ENCODE data around the gene SAMM50. TPM values are rescaled to one million over a fixed set of nuclear protein-coding genes. Genes with fewer than 3 reads are reported as not detected.

Gene SAMM50
- polyA plus RNA-seq, 3 donors: 17.0 to 70.0 (median 62.5) TPM

GRCh38 chr22:43972931-43973462 lies 17.8 kb downstream of the SAMM50 start:
- Histone ChIP-seq H3K36me3 (replicated peaks in 1 of 2; ENCODE audit: control insufficient read depth in 1 of 2, insufficient read depth in 2 of 2, low read length in 2 of 2) (peaks cover 97 to 98% of the 10 kb centered on the region in 2 donors), H4K20me1 (ENCODE audit: insufficient read depth, low read length) (no peaks in the 10 kb centered on the region), H3K4me2 (replicated peaks; ENCODE audit: extremely low read depth, low read length, poor library complexity, severe bottlenecking) (no peak overlapping the region), H3K9me3 (replicated peaks in 1 of 2; ENCODE audit: control insufficient read depth in 1 of 2, insufficient read depth in 1 of 2, low read length in 2 of 2) (no peaks in the 10 kb centered on the region), H3K4me1 (ENCODE audit: control insufficient read depth in 1 of 2, insufficient read depth in 2 of 2, low read length in 2 of 2) (no peaks in the 10 kb centered on the region), H2AFZ (ENCODE audit: insufficient read depth, low read depth, low read length, poor library complexity, severe bottlenecking) (no peak overlapping the region), H3K4me3 (replicated peaks in 1 of 3; ENCODE audit: low read depth in 2 of 3, low read length in 3 of 3) (no peak overlapping the region), H3K9ac (ENCODE audit: insufficient read depth, low read length, poor library complexity, severe bottlenecking) (no peak overlapping the region), H3K27me3 (ENCODE audit: control insufficient read depth in 2 of 2, insufficient read depth in 2 of 2, low read length in 2 of 2) (no peaks in the 10 kb centered on the region), H3K79me2 (ENCODE audit: insufficient read depth, low read length) (no peaks in the 10 kb centered on the region), H3K27ac (ENCODE audit: low read depth in 1 of 2, low read length in 2 of 2) (no peak overlapping the region)
- 95% methylated on average over 8 of the region's 10 CpGs for WGBS (ENCODE audit: insufficient coverage)
- H3K4me1 Mint-ChIP-seq: no peaks in the 10 kb centered on the region
- peaks cover 87 to 96% of the 10 kb centered on the region in 2 donors for H3K36me3 Mint-ChIP-seq
- peak overlapping the region in 1 of 7 donors; percentile 32 for H3K27ac Mint-ChIP-seq
- H3K9me3 Mint-ChIP-seq: peaks cover 0 to 2% (median 0%) of the 10 kb centered on the region in 7 donors
- no peak for TF ChIP-seq CTCF (IDR thresholded peaks at IDR 0.05)
- no peak for DNase-seq
- no peak overlapping the region for H3K4me3 Mint-ChIP-seq
- intact Hi-C loops (cut with micrococcal nuclease): no loop called here
- no peaks in the 10 kb centered on the region for H3K27me3 Mint-ChIP-seq (ENCODE audit: low read depth in 3 of 3)

GRCh38 chr22:43974028-43974545 lies 18.8 kb downstream of the SAMM50 start:
- Mint-ChIP-seq H3K4me1 (no peaks in the 10 kb centered on the region), H3K36me3 (peaks cover 87 to 96% of the 10 kb centered on the region in 2 donors), H3K27ac (no peak overlapping the region), H3K4me3 (no peak overlapping the region), H3K9me3 (peaks cover 0 to 2% (median 0%) of the 10 kb centered on the region in 7 donors), H3K27me3 (ENCODE audit: low read depth in 3 of 3) (no peaks in the 10 kb centered on the region)
- no peak for DNase-seq
- Histone ChIP-seq H3K79me2 (ENCODE audit: insufficient read depth, low read length) (no peaks in the 10 kb centered on the region), H3K36me3 (replicated peaks in 1 of 2; ENCODE audit: control insufficient read depth in 1 of 2, insufficient read depth in 2 of 2, low read length in 2 of 2) (peaks cover 94 to 97% of the 10 kb centered on the region in 2 donors), H3K4me1 (ENCODE audit: control insufficient read depth in 1 of 2, insufficient read depth in 2 of 2, low read length in 2 of 2) (no peaks in the 10 kb centered on the region), H3K27me3 (ENCODE audit: control insufficient read depth in 2 of 2, insufficient read depth in 2 of 2, low read length in 2 of 2) (no peaks in the 10 kb centered on the region), H3K27ac (ENCODE audit: low read depth in 1 of 2, low read length in 2 of 2) (no peak overlapping the region), H3K9ac (ENCODE audit: insufficient read depth, low read length, poor library complexity, severe bottlenecking) (no peak overlapping the region), H3K9me3 (replicated peaks in 1 of 2; ENCODE audit: control insufficient read depth in 1 of 2, insufficient read depth in 1 of 2, low read length in 2 of 2) (no peaks in the 10 kb centered on the region), H2AFZ (ENCODE audit: insufficient read depth, low read depth, low read length, poor library complexity, severe bottlenecking) (no peak overlapping the region), H3K4me2 (replicated peaks; ENCODE audit: extremely low read depth, low read length, poor library complexity, severe bottlenecking) (no peak overlapping the region), H3K4me3 (replicated peaks in 1 of 3; ENCODE audit: low read depth in 2 of 3, low read length in 3 of 3) (no peak overlapping the region), H4K20me1 (ENCODE audit: insufficient read depth, low read length) (no peaks in the 10 kb centered on the region)
- 93% methylated on average over 18 of the region's 19 CpGs for WGBS (ENCODE audit: insufficient coverage)
- TF ChIP-seq CTCF (IDR thresholded peaks at IDR 0.05): no peak
- intact Hi-C loops (cut with micrococcal nuclease): no loop called here
